Neural crest cell (in vitro differentiated cells): ENCODE results near the gene CASKIN1. TPM values are rescaled to one million over a fixed set of nuclear protein-coding genes. Genes with fewer than 3 reads are reported as not detected.
A peak's percentile ranks its signal among the peaks of the same experiment; 100 is the strongest.
"Not testable (repeated sequence)": the region's sequence is repeated elsewhere in the genome, so short reads cannot be mapped to it uniquely, and the experiment has no call there.

Experiments used
- DNase-seq: peaks from one replicate; pipeline ENCODE4 v3.0.0; 2021; ENCODE audit warnings: low read depth, mixed read lengths, low spot score
- H3K27ac Mint-ChIP-seq: one replicate; pipeline ENCODE4 v1.8.0; 2021; ENCODE audit warnings: mild to moderate bottlenecking, mixed read lengths; ENCODE audit not compliant: unreplicated experiment
- H3K27me3 Mint-ChIP-seq: 2 replicates; pipeline ENCODE4 v1.8.0; 2021; ENCODE audit warnings: low read depth, mild to moderate bottlenecking, mixed read lengths
- H3K36me3 Mint-ChIP-seq: 2 replicates; pipeline ENCODE4 v1.8.0; 2021; ENCODE audit warnings: low read depth, mild to moderate bottlenecking, mixed read lengths
- H3K4me1 Mint-ChIP-seq: 2 replicates; pipeline ENCODE4 v1.8.0; 2021; ENCODE audit warnings: mixed read lengths
- H3K4me3 Mint-ChIP-seq: one replicate; pipeline ENCODE4 v1.8.0; 2021; ENCODE audit warnings: mild to moderate bottlenecking, mixed read lengths
- H3K9me3 Mint-ChIP-seq: 2 replicates; pipeline ENCODE4 v1.8.0; 2021; ENCODE audit warnings: mixed read lengths
- CTCF ChIP-seq: fragments of 200-600 bp; sonication (generic); conservative IDR thresholded peaks from 2 replicates; pipeline ENCODE4 v1.5.0; 2021; ENCODE audit warnings: antibody characterized with exemption, mild to moderate bottlenecking
- total RNA-seq: library from RNA; stranded (reverse); gene quantifications from 2 replicates; pipeline ENCODE4 v1.2.1, GENCODE V29; 2021

The CASKIN1 gene
- total RNA-seq, 1 donor from 2014 or later: 20.2 TPM

GRCh38 chr16:2204416-2205103, 8.2 kb upstream of the CASKIN1 start:
- peaks cover 5% of the 10 kb centered on the region for H3K36me3 Mint-ChIP-seq
- TF ChIP-seq CTCF: no peak
- DNase-seq: no peak
- H3K4me3 Mint-ChIP-seq: peak overlapping the region; percentile 83
- H3K9me3 Mint-ChIP-seq: no peaks in the 10 kb centered on the region
- H3K27ac Mint-ChIP-seq: no peak overlapping the region
- peaks cover 15% of the 10 kb centered on the region for H3K27me3 Mint-ChIP-seq
- peaks cover 23% of the 10 kb centered on the region for H3K4me1 Mint-ChIP-seq

- not testable (repeated sequence) for DNase-seq, H3K9me3 Mint-ChIP-seq, H3K36me3 Mint-ChIP-seq, H3K27ac Mint-ChIP-seq
- Mint-ChIP-seq H3K27me3 (peaks cover 22% of the 10 kb centered on the region), H3K4me3 (peak overlapping the region; percentile 83), H3K4me1 (peaks cover 23% of the 10 kb centered on the region)
Observed at GRCh38 chr16:2203119-2203688, 6.8 kb upstream of the CASKIN1 start.

- Mint-ChIP-seq H3K4me1 (peaks cover 10% of the 10 kb centered on the region), H3K36me3 (no peaks in the 10 kb centered on the region), H3K27me3 (peaks cover 30% of the 10 kb centered on the region), H3K27ac (no peak overlapping the region), H3K4me3 (peak overlapping the region; percentile 27), H3K9me3 (no peaks in the 10 kb centered on the region)
- DNase-seq: no peak
- no peak for TF ChIP-seq CTCF
Observed at GRCh38 chr16:2200313-2200712, 3.9 kb upstream of the CASKIN1 start.

GRCh38 chr16:2199621-2200139, 3.3 kb upstream of the CASKIN1 start:
- H3K4me3 Mint-ChIP-seq: peak overlapping the region; percentile 27
- H3K27me3 Mint-ChIP-seq: peaks cover 33% of the 10 kb centered on the region
- DNase-seq: no peak
- no peak for TF ChIP-seq CTCF
- H3K27ac Mint-ChIP-seq: no peak overlapping the region
- H3K4me1 Mint-ChIP-seq: peaks cover 14% of the 10 kb centered on the region
- no peaks in the 10 kb centered on the region for H3K36me3 Mint-ChIP-seq
- no peaks in the 10 kb centered on the region for H3K9me3 Mint-ChIP-seq

- H3K27me3 Mint-ChIP-seq: peaks cover 34% of the 10 kb centered on the region
- H3K4me3 Mint-ChIP-seq: peak overlapping the region; percentile 81
- H3K4me1 Mint-ChIP-seq: peaks cover 10% of the 10 kb centered on the region
Observed at GRCh38 chr16:2199095-2199494, 2.7 kb upstream of the CASKIN1 start.

More at GRCh38 chr16:2199095-2199494, 2.7 kb upstream of the CASKIN1 start:
- no peaks in the 10 kb centered on the region for H3K36me3 Mint-ChIP-seq
- no peak for TF ChIP-seq CTCF
- H3K27ac Mint-ChIP-seq: no peak overlapping the region
- DNase-seq: no peak
- H3K9me3 Mint-ChIP-seq: no peaks in the 10 kb centered on the region
